IMR-90 (cell line): ENCODE measurements around the gene DEFB112. TPM values are rescaled to one million over a fixed set of nuclear protein-coding genes. Genes with fewer than 3 reads are reported as not detected.
A peak's percentile ranks its signal among the peaks of the same experiment; 100 is the strongest.

ENCODE experiments used
- ATAC-seq: fragments of 200-7000 bp; cut with Tn5 transposase; 2 replicates; pipeline ENCODE4 v1.9.1; 2020; ENCODE audit warnings: low read depth, mild to moderate bottlenecking, moderate library complexity
- BruUV-seq: library from RNA; stranded (reverse); fragments of 400-500 nt; replicated peaks from 2 replicates; lab custom pipeline; 2021; lab: Mats Ljungman, UMichigan
- CTCF ChIA-PET: fragments of 300-600 bp; formaldehyde crosslinking; extraction: SDS; loops from one replicate; lab custom pipeline; 2021; ENCODE audit warnings: antibody characterized with exemption; lab: Yijun Ruan, JAX
- POLR2A ChIA-PET: fragments of 300-600 bp; sonication (Branson Sonifier 250); formaldehyde crosslinking; loops from one replicate; lab custom pipeline; 2022; ENCODE audit warnings: antibody characterized with exemption; ENCODE audit not compliant: unreplicated experiment; lab: Charles Lee
- DNase-seq: peaks from one replicate; pipeline ENCODE4 v3.0.0; 2013
- H2AFZ ChIP-seq: replicated peaks from 2 replicates; pipeline ENCODE3; 2013; ENCODE audit warnings: low read length, mild to moderate bottlenecking; ENCODE audit not compliant: poor library complexity
- H2AK5ac ChIP-seq: 2 replicates; pipeline ENCODE4 v1.6.1; 2013; ENCODE audit warnings: low read depth, low read length, inconsistent platforms
- H2AK9ac ChIP-seq: replicated peaks from 2 replicates; pipeline ENCODE3; 2013; ENCODE audit warnings: mild to moderate bottlenecking, low read depth, low read length, moderate library complexity; ENCODE audit not compliant: poor library complexity
- H2BK120ac ChIP-seq: 2 replicates; pipeline ENCODE4 v1.6.1; 2013; ENCODE audit warnings: low read depth, low read length, inconsistent platforms
- H2BK15ac ChIP-seq: 3 replicates; pipeline ENCODE4 v1.6.1; 2013; ENCODE audit warnings: low read depth, low read length, inconsistent platforms
- H2BK20ac ChIP-seq: 2 replicates; pipeline ENCODE4 v1.6.1; 2013; ENCODE audit warnings: low read depth, mild to moderate bottlenecking, inconsistent platforms, low read length, moderate library complexity
- H2BK5ac ChIP-seq: 2 replicates; pipeline ENCODE4 v1.6.1; 2013; ENCODE audit warnings: mild to moderate bottlenecking, low read depth, low read length, inconsistent platforms; ENCODE audit not compliant: poor library complexity, severe bottlenecking
- H3K14ac ChIP-seq: replicated peaks from 2 replicates; pipeline ENCODE4 v1.6.1; 2013; ENCODE audit warnings: low read depth, low read length, inconsistent platforms
- H3K18ac ChIP-seq: 2 replicates; pipeline ENCODE4 v1.6.1; 2013; ENCODE audit warnings: low read depth, low read length, control low read depth
- H3K23ac ChIP-seq: 2 replicates; pipeline ENCODE4 v1.6.1; 2013; ENCODE audit warnings: low read depth, low read length, inconsistent platforms
- H3K27ac ChIP-seq: 2 replicates; pipeline ENCODE4 v1.5.1; 2013; ENCODE audit warnings: mild to moderate bottlenecking, control low read depth, low read length; ENCODE audit not compliant: insufficient read depth
- H3K27me3 ChIP-seq: 2 replicates; pipeline ENCODE4 v1.6.1; 2013; ENCODE audit warnings: low read length; ENCODE audit not compliant: control insufficient read depth, insufficient read depth
- H3K36me3 ChIP-seq: 2 replicates; pipeline ENCODE4 v1.6.1; 2013; ENCODE audit warnings: low read length, mixed read lengths; ENCODE audit not compliant: control insufficient read depth, insufficient read depth
- H3K4ac ChIP-seq: 2 replicates; pipeline ENCODE4 v1.6.1; 2013; ENCODE audit warnings: low read depth, low read length, inconsistent platforms
- H3K4me1 ChIP-seq: 2 replicates; pipeline ENCODE4 v1.6.1; 2013; ENCODE audit warnings: low read length, mixed read lengths; ENCODE audit not compliant: control insufficient read depth, insufficient read depth
- H3K4me2 ChIP-seq: 2 replicates; pipeline ENCODE4 v1.6.1; 2013; ENCODE audit warnings: low read depth, mild to moderate bottlenecking, control low read depth, low read length, moderate library complexity
- H3K4me3 ChIP-seq: 2 replicates; pipeline ENCODE4 v1.5.1; 2013; ENCODE audit warnings: low read depth, mild to moderate bottlenecking, control low read depth, low read length, moderate library complexity; ENCODE audit not compliant: insufficient read depth
- H3K56ac ChIP-seq: 2 replicates; pipeline ENCODE4 v1.6.1; 2013; ENCODE audit warnings: low read length, inconsistent platforms; ENCODE audit not compliant: insufficient read depth; ENCODE audit errors: extremely low read depth
- H3K79me1 ChIP-seq, 2 experiments: 2 replicates each; pipeline ENCODE4 v1.6.1; 2013; ENCODE audit warnings: low read length in 2 of 2, inconsistent platforms in 1 of 2, low read depth in 1 of 2
- H3K9ac ChIP-seq: 2 replicates; pipeline ENCODE4 v1.6.1; 2013; ENCODE audit warnings: low read depth, low read length, control low read depth
- H3K9me1 ChIP-seq: 2 replicates; pipeline ENCODE4 v1.6.1; 2013; ENCODE audit warnings: low read length, inconsistent platforms; ENCODE audit not compliant: insufficient read depth
- H3K9me3 ChIP-seq: 2 replicates; pipeline ENCODE4 v1.6.1; 2013; ENCODE audit warnings: low read length; ENCODE audit not compliant: control insufficient read depth, insufficient read depth
- H4K20me1 ChIP-seq: 2 replicates; pipeline ENCODE4 v1.6.1; 2013; ENCODE audit warnings: low read length, inconsistent platforms; ENCODE audit not compliant: insufficient read depth
- H4K5ac ChIP-seq: 2 replicates; pipeline ENCODE4 v1.6.1; 2013; ENCODE audit warnings: mild to moderate bottlenecking, low read depth, low read length, control low read depth
- H4K8ac ChIP-seq, 2 experiments: 2 replicates each; pipeline ENCODE4 v1.6.1; 2013; ENCODE audit warnings: low read depth in 2 of 2, low read length in 2 of 2, control low read depth in 1 of 2, inconsistent platforms in 1 of 2
- H4K91ac ChIP-seq: 2 replicates; pipeline ENCODE4 v1.6.1; 2013; ENCODE audit warnings: low read depth, low read length, inconsistent platforms; ENCODE audit not compliant: insufficient read depth
- BHLHE40 ChIP-seq: fragments of 150-350 bp; IDR thresholded peaks from 2 replicates; pipeline ENCODE4 v1.6.1; 2016; ENCODE audit warnings: mild to moderate bottlenecking, low read depth, low read length
- CEBPB ChIP-seq: IDR thresholded peaks from 2 replicates; pipeline ENCODE4 v1.6.1; 2012; ENCODE audit warnings: low read depth, low read length, improper control_type of control experiment
- NFE2L2 ChIP-seq: fragments of 150-350 bp; IDR thresholded peaks from 2 replicates; pipeline ENCODE4 v1.6.1; 2016; ENCODE audit warnings: low read depth, mild to moderate bottlenecking, low read length
- POLR2A ChIP-seq: IDR thresholded peaks from 2 replicates; pipeline ENCODE4 v1.6.1; 2012; ENCODE audit warnings: mild to moderate bottlenecking, low read depth, low read length
- USF2 ChIP-seq: fragments of 150-350 bp; IDR thresholded peaks from 2 replicates; pipeline ENCODE4 v1.6.1; 2017; ENCODE audit warnings: mild to moderate bottlenecking, antibody characterized with exemption, low read length, low read depth
- WGBS, 2 experiments: methylation state at CpG; one replicate each; pipeline versions ENCODE4 v1.1.5 to v1.1.7; 2013; ENCODE audit warnings: missing lambda C conversion rate in 2 of 2; ENCODE audit not compliant: insufficient read length in 1 of 2; ENCODE audit errors: extremely low coverage in 2 of 2; 5-methylcytosine and 5-hydroxymethylcytosine counted together
- dilution Hi-C: fragments of 300-500 bp; cut with HindIII; formaldehyde crosslinking; loops from one replicate; pipeline ENCODE4 v1.14.3; 2018; ENCODE audit warnings: low sequenced_read_pairs; ENCODE audit not compliant: unreplicated experiment
- in situ Hi-C: fragments of 300-500 bp; cut with MboI; formaldehyde crosslinking; loops from 3 replicates; pipeline ENCODE4 v1.14.3; 2019; ENCODE audit warnings: low sequenced_read_pairs, inconsistent platforms, mixed read lengths
- intact Hi-C: fragments of 100-400 bp; cut with micrococcal nuclease; formaldehyde crosslinking; loops from 2 replicates; pipeline ENCODE4 v1.10.0; 2022
- polyA plus RNA-seq, 3 experiments: library from polyadenylated mRNA; depleted of rRNA; stranded (reverse); fragments of >200 nt; gene quantifications; 2 replicates each; pipeline ENCODE4 v1.2.3, GENCODE V29; 2012; ENCODE audit warnings: low replicate concordance in 1 of 3
- total RNA-seq: library from RNA; depleted of rRNA; stranded (reverse); fragments of >200 nt; gene quantifications from 2 replicates; pipeline ENCODE4 v1.2.3, GENCODE V29; 2012

Gene DEFB112
- total and polyA plus RNA-seq, 2 of the 4 experiments (the other 2 are of a cell fraction) = not detected

- Histone ChIP-seq H3K79me1 (no peaks in the 10 kb centered on the region), H4K5ac (no peak overlapping the region), H3K18ac (no peak overlapping the region), H4K20me1 (no peaks in the 10 kb centered on the region), H3K9ac (no peak overlapping the region), H2AFZ (no peak overlapping the region), H2AK5ac (no peak overlapping the region), H2BK15ac (no peak overlapping the region), H3K14ac (no peak overlapping the region), H3K27ac (no peak overlapping the region), H2BK5ac (no peak overlapping the region), H4K91ac (no peak overlapping the region), H3K4me2 (no peak overlapping the region), H2BK120ac (no peak overlapping the region), H3K9me1 (no peaks in the 10 kb centered on the region), H3K23ac (no peak overlapping the region), H3K4ac (no peak overlapping the region), H3K4me1 (no peaks in the 10 kb centered on the region), H3K36me3 (no peaks in the 10 kb centered on the region), H3K9me3 (no peaks in the 10 kb centered on the region), H2AK9ac (no peak overlapping the region), H2BK20ac (no peak overlapping the region), H3K4me3 (no peak overlapping the region), H4K8ac (no peak overlapping the region), H3K56ac (no peak overlapping the region), H3K27me3 (no peaks in the 10 kb centered on the region)
- no peak for TF ChIP-seq NFE2L2
- peak; percentile 73 for TF ChIP-seq CEBPB
- no peak for TF ChIP-seq BHLHE40
- no peak for TF ChIP-seq POLR2A
- no peak for TF ChIP-seq USF2
- no CpG with 5 or more reads among the region's 3 CpGs for WGBS, 2 experiments
- ChIA-PET POLR2A (no interaction called here), CTCF (interaction anchor here (0.6 kb wide), 1 partner anchor 27 kb away, joined by 3 read pairs; no protein-coding TSS in a partner anchor)
- ATAC-seq (no peak), DNase-seq (peak; percentile 57)
- in situ Hi-C loops (no loop called here), intact Hi-C loops (no loop called here), dilution Hi-C loops (no loop called here)
- BruUV-seq = no TSS peak
Observed at GRCh38 chr6:50007819-50008218, 41.9 kb downstream of the DEFB112 start.
